WTC11 (cell line): ENCODE measurements around the gene WDR7. TPM values are rescaled to one million over a fixed set of nuclear protein-coding genes. Genes with fewer than 3 reads are reported as not detected.

Experiments used
- ATAC-seq: fragments of 200-7000 bp; cut with Tn5 transposase; 2 replicates; pipeline ENCODE4 v1.10.0; 2021; ENCODE audit warnings: mild to moderate bottlenecking, moderate library complexity
- CTCF ChIA-PET: fragments of 300-600 bp; sonication (Branson Sonifier 250); formaldehyde crosslinking; loops from one replicate; lab custom pipeline; 2021; ENCODE audit warnings: antibody characterized with exemption; lab: Charles Lee
- POLR2A ChIA-PET: fragments of 350-600 bp; sonication (Branson Sonifier 250); formaldehyde crosslinking; loops from one replicate; lab custom pipeline; 2021; ENCODE audit warnings: antibody characterized with exemption; lab: Charles Lee
- DNase-seq: peaks from one replicate; pipeline ENCODE4 v3.0.0; 2021; ENCODE audit warnings: low spot score
- H3K27ac Mint-ChIP-seq: 2 replicates; pipeline ENCODE4 v1.8.0; 2021; ENCODE audit warnings: mixed read lengths
- H3K27me3 Mint-ChIP-seq: 2 replicates; pipeline ENCODE4 v1.8.0; 2021; ENCODE audit warnings: low read depth, mild to moderate bottlenecking, moderate library complexity, mixed read lengths
- H3K36me3 Mint-ChIP-seq: 2 replicates; pipeline ENCODE4 v1.8.0; 2021; ENCODE audit warnings: mixed read lengths
- H3K4me1 Mint-ChIP-seq: 2 replicates; pipeline ENCODE4 v1.8.0; 2022; ENCODE audit warnings: mixed read lengths
- H3K4me3 Mint-ChIP-seq: 2 replicates; pipeline ENCODE4 v1.8.0; 2021; ENCODE audit warnings: mild to moderate bottlenecking, moderate library complexity, mixed read lengths
- H3K9me3 Mint-ChIP-seq: 2 replicates; pipeline ENCODE4 v1.8.0; 2021; ENCODE audit warnings: mixed read lengths
- EMX1 ChIP-seq: fragments of 250-450 bp; sonication (Bioruptor Pico); IDR thresholded peaks from 2 replicates; pipeline ENCODE4 v1.8.0; 2021; ENCODE audit warnings: mild to moderate bottlenecking
- ETV6 ChIP-seq: sonication (generic); formaldehyde crosslinking; IDR thresholded peaks from 2 replicates; pipeline ENCODE4 v1.8.1; 2022; ENCODE audit warnings: mild to moderate bottlenecking, missing genetic modification reagents
- HMGA2 ChIP-seq: fragments of 250-450 bp; sonication (Bioruptor Pico); IDR thresholded peaks from 2 replicates; pipeline ENCODE4 v1.4.0; 2021; ENCODE audit warnings: mild to moderate bottlenecking, moderate library complexity
- OVOL2 ChIP-seq: fragments of 250-450 bp; sonication (Bioruptor Pico); IDR thresholded peaks from 2 replicates; pipeline ENCODE4 v1.9.0; 2021; ENCODE audit warnings: mild to moderate bottlenecking, borderline replicate concordance
- RELA ChIP-seq: sonication (generic); formaldehyde crosslinking; IDR thresholded peaks from 2 replicates; pipeline ENCODE4 v1.8.1; 2022; ENCODE audit warnings: missing genetic modification reagents, mild to moderate bottlenecking, borderline replicate concordance
- SP1 ChIP-seq: sonication (generic); formaldehyde crosslinking; conservative IDR thresholded peaks from 2 replicates; pipeline ENCODE4 v1.8.1; 2022; ENCODE audit warnings: missing genetic modification reagents
- TCF7 ChIP-seq: sonication (generic); formaldehyde crosslinking; IDR thresholded peaks from 2 replicates; pipeline ENCODE4 v1.8.0; 2022; ENCODE audit warnings: mild to moderate bottlenecking, low read depth, missing genetic modification reagents, moderate library complexity
- TEAD4 ChIP-seq: sonication (generic); formaldehyde crosslinking; IDR thresholded peaks from 2 replicates; pipeline ENCODE4 v1.8.0; 2022; ENCODE audit warnings: mild to moderate bottlenecking, missing genetic modification reagents
- ZBTB21 ChIP-seq: sonication (generic); formaldehyde crosslinking; IDR thresholded peaks from 2 replicates; pipeline ENCODE4 v1.8.1; 2023; ENCODE audit warnings: mild to moderate bottlenecking, missing genetic modification reagents, borderline replicate concordance
- ZNF219 ChIP-seq: sonication (generic); formaldehyde crosslinking; IDR thresholded peaks from 2 replicates; pipeline ENCODE4 v1.8.0; 2023; ENCODE audit warnings: missing genetic modification reagents, mild to moderate bottlenecking, borderline replicate concordance
- ZNF423 ChIP-seq: fragments of 250-450 bp; sonication (Bioruptor Pico); IDR thresholded peaks from 2 replicates; pipeline ENCODE4 v2.1.2; 2022; ENCODE audit warnings: mild to moderate bottlenecking, moderate library complexity
- total RNA-seq: library from RNA; stranded (reverse); gene quantifications from 3 replicates; pipeline ENCODE4 v1.2.3, GENCODE V29; 2021
- TF ChIP-seq, protein P1 (sequence below): fragments of 250-450 bp; sonication (Bioruptor Pico); IDR thresholded peaks from 2 replicates; pipeline ENCODE4 v1.9.0; 2021; ENCODE audit warnings: mild to moderate bottlenecking, borderline replicate concordance
- TF ChIP-seq, protein P2 (sequence below): fragments of 250-450 bp; sonication (Bioruptor Pico); conservative IDR thresholded peaks from 2 replicates; pipeline ENCODE4 v1.9.0; 2021; ENCODE audit warnings: mild to moderate bottlenecking
- TF ChIP-seq, protein P3 (sequence below): sonication (generic); formaldehyde crosslinking; IDR thresholded peaks from 2 replicates; pipeline ENCODE4 v1.8.1; 2022; ENCODE audit warnings: low read depth, mild to moderate bottlenecking, moderate library complexity, missing genetic modification reagents, borderline replicate concordance
- TF ChIP-seq, protein P4 (sequence below): sonication (generic); formaldehyde crosslinking; IDR thresholded peaks from 2 replicates; pipeline ENCODE4 v1.8.1; 2023; ENCODE audit warnings: mild to moderate bottlenecking, moderate library complexity, missing genetic modification reagents
- TF ChIP-seq, protein P5 (sequence below): sonication (generic); formaldehyde crosslinking; IDR thresholded peaks from 2 replicates; pipeline ENCODE4 v1.8.1; 2023; ENCODE audit warnings: mild to moderate bottlenecking, missing genetic modification reagents
- TF ChIP-seq, protein P6 (sequence below): fragments of 250-450 bp; sonication (Bioruptor Pico); IDR thresholded peaks from 2 replicates; pipeline ENCODE4 v1.9.0; 2021; ENCODE audit warnings: mild to moderate bottlenecking
- TF ChIP-seq, protein P7 (sequence below): sonication (generic); formaldehyde crosslinking; IDR thresholded peaks from 2 replicates; pipeline ENCODE4 v1.8.0; 2022; ENCODE audit warnings: mild to moderate bottlenecking, missing genetic modification reagents
- TF ChIP-seq, protein P8 (sequence below): sonication (generic); formaldehyde crosslinking; IDR thresholded peaks from 2 replicates; pipeline ENCODE4 v1.8.1; 2023; ENCODE audit warnings: mild to moderate bottlenecking, missing genetic modification reagents
- TF ChIP-seq, protein P9 (sequence below): fragments of 250-450 bp; sonication (Bioruptor Pico); IDR thresholded peaks from 2 replicates; pipeline ENCODE4 v1.9.0; 2021; ENCODE audit warnings: moderate library complexity, mild to moderate bottlenecking, inconsistent platforms, borderline replicate concordance

WDR7 gene
- total RNA-seq, 1 experiment from 2014 or later = 12.2 TPM

DNA sequence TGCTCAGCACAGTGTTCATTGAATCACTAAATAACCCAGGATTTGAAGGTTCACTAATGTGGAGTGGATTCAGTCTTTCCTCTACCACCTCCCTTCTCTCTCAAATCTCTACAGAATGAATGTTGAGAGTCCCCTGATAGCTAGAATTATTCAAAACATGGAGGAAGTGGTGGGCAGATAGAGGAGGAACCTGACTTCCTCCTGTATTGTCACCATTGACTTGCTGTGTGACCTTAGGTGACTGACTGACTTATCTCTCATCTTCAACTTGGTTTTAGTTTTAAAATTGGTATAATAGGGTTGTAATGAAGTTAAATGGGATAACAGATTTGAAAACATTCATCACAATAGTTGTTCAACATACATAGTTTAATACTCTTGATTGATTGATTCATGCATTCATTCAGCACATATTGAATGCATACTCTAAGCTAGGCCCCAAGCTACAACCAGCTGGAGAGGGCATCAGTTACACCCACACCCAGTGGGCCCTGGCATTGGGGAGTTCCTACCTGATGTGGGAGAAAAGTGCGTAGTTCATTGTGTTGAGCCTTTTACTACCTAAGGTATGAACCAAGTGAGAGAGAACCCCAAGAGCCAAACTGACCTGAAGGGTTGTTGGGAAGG lies 96.0 kb downstream of the WDR7 start (continued):
- TF ChIP-seq, protein P1, sequence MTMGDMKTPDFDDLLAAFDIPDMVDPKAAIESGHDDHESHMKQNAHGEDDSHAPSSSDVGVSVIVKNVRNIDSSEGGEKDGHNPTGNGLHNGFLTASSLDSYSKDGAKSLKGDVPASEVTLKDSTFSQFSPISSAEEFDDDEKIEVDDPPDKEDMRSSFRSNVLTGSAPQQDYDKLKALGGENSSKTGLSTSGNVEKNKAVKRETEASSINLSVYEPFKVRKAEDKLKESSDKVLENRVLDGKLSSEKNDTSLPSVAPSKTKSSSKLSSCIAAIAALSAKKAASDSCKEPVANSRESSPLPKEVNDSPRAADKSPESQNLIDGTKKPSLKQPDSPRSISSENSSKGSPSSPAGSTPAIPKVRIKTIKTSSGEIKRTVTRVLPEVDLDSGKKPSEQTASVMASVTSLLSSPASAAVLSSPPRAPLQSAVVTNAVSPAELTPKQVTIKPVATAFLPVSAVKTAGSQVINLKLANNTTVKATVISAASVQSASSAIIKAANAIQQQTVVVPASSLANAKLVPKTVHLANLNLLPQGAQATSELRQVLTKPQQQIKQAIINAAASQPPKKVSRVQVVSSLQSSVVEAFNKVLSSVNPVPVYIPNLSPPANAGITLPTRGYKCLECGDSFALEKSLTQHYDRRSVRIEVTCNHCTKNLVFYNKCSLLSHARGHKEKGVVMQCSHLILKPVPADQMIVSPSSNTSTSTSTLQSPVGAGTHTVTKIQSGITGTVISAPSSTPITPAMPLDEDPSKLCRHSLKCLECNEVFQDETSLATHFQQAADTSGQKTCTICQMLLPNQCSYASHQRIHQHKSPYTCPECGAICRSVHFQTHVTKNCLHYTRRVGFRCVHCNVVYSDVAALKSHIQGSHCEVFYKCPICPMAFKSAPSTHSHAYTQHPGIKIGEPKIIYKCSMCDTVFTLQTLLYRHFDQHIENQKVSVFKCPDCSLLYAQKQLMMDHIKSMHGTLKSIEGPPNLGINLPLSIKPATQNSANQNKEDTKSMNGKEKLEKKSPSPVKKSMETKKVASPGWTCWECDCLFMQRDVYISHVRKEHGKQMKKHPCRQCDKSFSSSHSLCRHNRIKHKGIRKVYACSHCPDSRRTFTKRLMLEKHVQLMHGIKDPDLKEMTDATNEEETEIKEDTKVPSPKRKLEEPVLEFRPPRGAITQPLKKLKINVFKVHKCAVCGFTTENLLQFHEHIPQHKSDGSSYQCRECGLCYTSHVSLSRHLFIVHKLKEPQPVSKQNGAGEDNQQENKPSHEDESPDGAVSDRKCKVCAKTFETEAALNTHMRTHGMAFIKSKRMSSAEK (CRISPR knock-in tag) = no peak
- TF ChIP-seq ETV6 = no peak
- no peak for TF ChIP-seq SP1 (CRISPR knock-in tag)
- TF ChIP-seq, protein P2, sequence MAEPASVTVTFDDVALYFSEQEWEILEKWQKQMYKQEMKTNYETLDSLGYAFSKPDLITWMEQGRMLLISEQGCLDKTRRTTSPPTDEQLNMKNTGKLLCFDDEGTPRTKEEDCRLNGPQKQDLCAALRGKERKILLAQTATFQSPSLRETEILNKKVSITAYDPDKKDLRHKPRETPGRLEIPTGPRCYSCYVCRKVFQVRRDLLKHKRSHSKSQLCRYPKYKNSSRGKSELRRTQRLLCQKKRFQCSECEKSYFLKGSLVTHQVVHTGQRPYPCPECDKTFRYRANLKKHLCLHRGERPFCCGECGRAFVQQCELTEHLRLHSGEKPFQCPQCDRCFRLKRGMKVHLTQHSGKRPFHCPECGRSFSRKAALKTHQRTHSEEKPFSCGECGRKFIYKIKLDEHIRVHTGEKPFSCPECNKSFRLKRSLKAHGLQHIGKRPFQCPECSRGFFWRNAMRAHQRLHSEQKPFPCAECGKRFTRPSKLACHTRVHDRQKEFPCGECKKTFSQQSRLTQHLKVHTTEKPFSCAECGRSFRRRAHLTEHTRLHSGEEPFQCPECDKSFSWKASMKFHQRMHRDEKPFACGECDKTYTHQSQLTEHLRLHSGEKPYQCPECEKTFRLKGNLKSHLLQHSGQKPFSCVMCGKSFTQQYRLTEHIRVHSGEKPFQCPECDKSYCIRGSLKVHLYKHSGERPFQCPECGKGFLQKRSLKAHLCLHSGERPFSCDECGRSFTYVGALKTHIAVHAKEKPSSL (CRISPR knock-in tag) = no peak
- no peak for TF ChIP-seq ZNF219 (CRISPR knock-in tag)
- TF ChIP-seq, protein P3, sequence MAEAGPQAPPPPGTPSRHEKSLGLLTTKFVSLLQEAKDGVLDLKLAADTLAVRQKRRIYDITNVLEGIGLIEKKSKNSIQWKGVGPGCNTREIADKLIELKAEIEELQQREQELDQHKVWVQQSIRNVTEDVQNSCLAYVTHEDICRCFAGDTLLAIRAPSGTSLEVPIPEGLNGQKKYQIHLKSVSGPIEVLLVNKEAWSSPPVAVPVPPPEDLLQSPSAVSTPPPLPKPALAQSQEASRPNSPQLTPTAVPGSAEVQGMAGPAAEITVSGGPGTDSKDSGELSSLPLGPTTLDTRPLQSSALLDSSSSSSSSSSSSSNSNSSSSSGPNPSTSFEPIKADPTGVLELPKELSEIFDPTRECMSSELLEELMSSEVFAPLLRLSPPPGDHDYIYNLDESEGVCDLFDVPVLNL (CRISPR knock-in tag) = no peak
- TF ChIP-seq, all 79 proteins: peak for 0

DNA sequence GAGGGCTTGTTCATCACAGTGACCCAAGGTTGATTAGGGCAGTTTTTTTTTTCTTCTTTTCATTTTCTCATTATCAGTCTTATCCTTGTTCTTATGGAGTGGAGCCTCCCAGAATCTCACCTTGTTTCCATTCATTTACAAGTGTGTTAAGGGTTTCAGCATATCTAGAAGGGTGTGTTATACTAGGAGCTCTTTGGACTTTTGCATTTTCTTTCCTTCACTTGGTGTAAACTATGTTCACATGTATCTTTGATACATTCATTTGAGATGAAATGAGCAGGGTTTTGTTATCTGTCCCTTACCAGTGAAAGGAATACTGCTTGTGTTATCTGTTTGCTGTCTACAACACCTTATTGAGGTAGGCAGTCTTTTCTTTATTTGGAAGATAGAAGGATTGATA lies 96.7 kb downstream of the WDR7 start:
- H3K4me1 Mint-ChIP-seq = no peaks in the 10 kb centered on the region
- ChIA-PET CTCF (no interaction called here), POLR2A (no interaction called here)
- DNase-seq (no peak), ATAC-seq (no peak)
- H3K9me3 Mint-ChIP-seq = no peaks in the 10 kb centered on the region
- no peak overlapping the region for H3K27ac Mint-ChIP-seq
- no peaks in the 10 kb centered on the region for H3K36me3 Mint-ChIP-seq
- no peak overlapping the region for H3K4me3 Mint-ChIP-seq
- H3K27me3 Mint-ChIP-seq = no peaks in the 10 kb centered on the region
- TF ChIP-seq, protein P4, sequence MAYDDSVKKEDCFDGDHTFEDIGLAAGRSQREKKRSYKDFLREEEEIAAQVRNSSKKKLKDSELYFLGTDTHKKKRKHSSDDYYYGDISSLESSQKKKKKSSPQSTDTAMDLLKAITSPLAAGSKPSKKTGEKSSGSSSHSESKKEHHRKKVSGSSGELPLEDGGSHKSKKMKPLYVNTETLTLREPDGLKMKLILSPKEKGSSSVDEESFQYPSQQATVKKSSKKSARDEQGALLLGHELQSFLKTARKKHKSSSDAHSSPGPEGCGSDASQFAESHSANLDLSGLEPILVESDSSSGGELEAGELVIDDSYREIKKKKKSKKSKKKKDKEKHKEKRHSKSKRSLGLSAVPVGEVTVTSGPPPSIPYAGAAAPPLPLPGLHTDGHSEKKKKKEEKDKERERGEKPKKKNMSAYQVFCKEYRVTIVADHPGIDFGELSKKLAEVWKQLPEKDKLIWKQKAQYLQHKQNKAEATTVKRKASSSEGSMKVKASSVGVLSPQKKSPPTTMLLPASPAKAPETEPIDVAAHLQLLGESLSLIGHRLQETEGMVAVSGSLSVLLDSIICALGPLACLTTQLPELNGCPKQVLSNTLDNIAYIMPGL (CRISPR knock-in tag) = no peak
- TF ChIP-seq OVOL2 = no peak
- no peak for TF ChIP-seq TEAD4
- TF ChIP-seq RELA (CRISPR knock-in tag) = no peak
- no peak for TF ChIP-seq ZBTB21 (CRISPR knock-in tag)
- no peak for TF ChIP-seq HMGA2 (CRISPR knock-in tag)
- no peak for TF ChIP-seq EMX1 (CRISPR knock-in tag)
- TF ChIP-seq, protein P5, sequence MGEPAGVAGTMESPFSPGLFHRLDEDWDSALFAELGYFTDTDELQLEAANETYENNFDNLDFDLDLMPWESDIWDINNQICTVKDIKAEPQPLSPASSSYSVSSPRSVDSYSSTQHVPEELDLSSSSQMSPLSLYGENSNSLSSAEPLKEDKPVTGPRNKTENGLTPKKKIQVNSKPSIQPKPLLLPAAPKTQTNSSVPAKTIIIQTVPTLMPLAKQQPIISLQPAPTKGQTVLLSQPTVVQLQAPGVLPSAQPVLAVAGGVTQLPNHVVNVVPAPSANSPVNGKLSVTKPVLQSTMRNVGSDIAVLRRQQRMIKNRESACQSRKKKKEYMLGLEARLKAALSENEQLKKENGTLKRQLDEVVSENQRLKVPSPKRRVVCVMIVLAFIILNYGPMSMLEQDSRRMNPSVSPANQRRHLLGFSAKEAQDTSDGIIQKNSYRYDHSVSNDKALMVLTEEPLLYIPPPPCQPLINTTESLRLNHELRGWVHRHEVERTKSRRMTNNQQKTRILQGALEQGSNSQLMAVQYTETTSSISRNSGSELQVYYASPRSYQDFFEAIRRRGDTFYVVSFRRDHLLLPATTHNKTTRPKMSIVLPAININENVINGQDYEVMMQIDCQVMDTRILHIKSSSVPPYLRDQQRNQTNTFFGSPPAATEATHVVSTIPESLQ (CRISPR knock-in tag) = no peak
- TF ChIP-seq, protein P6, sequence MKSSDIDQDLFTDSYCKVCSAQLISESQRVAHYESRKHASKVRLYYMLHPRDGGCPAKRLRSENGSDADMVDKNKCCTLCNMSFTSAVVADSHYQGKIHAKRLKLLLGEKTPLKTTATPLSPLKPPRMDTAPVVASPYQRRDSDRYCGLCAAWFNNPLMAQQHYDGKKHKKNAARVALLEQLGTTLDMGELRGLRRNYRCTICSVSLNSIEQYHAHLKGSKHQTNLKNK (CRISPR knock-in tag) = no peak
- TF ChIP-seq, protein P7, sequence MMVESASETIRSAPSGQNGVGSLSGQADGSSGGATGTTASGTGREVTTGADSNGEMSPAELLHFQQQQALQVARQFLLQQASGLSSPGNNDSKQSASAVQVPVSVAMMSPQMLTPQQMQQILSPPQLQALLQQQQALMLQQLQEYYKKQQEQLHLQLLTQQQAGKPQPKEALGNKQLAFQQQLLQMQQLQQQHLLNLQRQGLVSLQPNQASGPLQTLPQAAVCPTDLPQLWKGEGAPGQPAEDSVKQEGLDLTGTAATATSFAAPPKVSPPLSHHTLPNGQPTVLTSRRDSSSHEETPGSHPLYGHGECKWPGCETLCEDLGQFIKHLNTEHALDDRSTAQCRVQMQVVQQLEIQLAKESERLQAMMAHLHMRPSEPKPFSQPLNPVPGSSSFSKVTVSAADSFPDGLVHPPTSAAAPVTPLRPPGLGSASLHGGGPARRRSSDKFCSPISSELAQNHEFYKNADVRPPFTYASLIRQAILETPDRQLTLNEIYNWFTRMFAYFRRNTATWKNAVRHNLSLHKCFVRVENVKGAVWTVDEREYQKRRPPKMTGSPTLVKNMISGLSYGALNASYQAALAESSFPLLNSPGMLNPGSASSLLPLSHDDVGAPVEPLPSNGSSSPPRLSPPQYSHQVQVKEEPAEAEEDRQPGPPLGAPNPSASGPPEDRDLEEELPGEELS (CRISPR knock-in tag) = no peak
- TF ChIP-seq ZNF423 (CRISPR knock-in tag) = no peak
- TF ChIP-seq TCF7 (CRISPR knock-in tag) = no peak
- TF ChIP-seq, protein P8, sequence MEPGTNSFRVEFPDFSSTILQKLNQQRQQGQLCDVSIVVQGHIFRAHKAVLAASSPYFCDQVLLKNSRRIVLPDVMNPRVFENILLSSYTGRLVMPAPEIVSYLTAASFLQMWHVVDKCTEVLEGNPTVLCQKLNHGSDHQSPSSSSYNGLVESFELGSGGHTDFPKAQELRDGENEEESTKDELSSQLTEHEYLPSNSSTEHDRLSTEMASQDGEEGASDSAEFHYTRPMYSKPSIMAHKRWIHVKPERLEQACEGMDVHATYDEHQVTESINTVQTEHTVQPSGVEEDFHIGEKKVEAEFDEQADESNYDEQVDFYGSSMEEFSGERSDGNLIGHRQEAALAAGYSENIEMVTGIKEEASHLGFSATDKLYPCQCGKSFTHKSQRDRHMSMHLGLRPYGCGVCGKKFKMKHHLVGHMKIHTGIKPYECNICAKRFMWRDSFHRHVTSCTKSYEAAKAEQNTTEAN (CRISPR knock-in tag) = no peak
- TF ChIP-seq, protein P9, sequence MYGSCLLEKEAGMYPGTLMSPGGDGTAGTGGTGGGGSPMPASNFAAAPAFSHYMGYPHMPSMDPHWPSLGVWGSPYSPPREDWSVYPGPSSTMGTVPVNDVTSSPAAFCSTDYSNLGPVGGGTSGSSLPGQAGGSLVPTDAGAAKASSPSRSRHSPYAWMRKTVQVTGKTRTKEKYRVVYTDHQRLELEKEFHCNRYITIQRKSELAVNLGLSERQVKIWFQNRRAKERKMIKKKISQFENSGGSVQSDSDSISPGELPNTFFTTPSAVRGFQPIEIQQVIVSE (CRISPR knock-in tag) = no peak
